Right renal cortex interstitium (tissue), 3 donors: ENCODE data around the gene GALNT17. TPM values are rescaled to one million over a fixed set of nuclear protein-coding genes. Genes with fewer than 3 reads are reported as not detected.
A peak's percentile ranks its signal among the peaks of the same experiment; 100 is the strongest.

ENCODE experiments used
- DNase-seq, 3 donors: peaks; one replicate each; pipeline ENCODE4 v3.0.0-alpha.2; 2013; ENCODE audit warnings: low read depth in 3 of 3, low spot score in 2 of 3
- polyA plus RNA-seq, 3 donors: library from polyadenylated mRNA; unstranded; fragments of 120-200 nt; gene quantifications; one replicate each; pipeline ENCODE4 v1.2.1, GENCODE V29; 2013; ENCODE audit not compliant: insufficient read length in 3 of 3

The GALNT17 gene
- polyA plus RNA-seq, 3 donors = 3.3 to 4.0 (median 3.4) TPM

GRCh38 chr7:71657386-71657785 is 525.4 kb downstream of the GALNT17 start:
- DNase-seq = no peak

DNA sequence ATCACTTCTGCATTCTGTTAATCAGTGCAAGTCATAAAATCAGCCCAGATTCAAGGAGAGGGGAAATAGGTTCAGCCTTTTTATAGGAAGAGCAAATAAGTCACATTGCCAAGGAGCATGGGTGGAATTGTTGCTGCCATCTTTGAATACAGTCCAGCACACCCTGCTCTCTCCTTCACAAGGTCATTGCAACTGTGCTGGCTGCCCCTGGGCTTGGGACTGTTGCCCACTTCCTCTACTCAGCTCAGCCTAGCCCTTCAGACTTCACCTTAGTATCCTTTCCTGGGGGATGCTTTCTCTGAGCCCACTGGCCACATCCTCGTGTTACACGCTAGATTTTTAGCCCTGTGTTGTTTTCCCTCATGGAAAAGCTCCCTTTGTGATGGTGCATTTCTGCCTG is 527.7 kb downstream of the GALNT17 start:
- DNase-seq = no peak

GRCh38 chr7:71661671-71662224 is 529.8 kb downstream of the GALNT17 start:
- no peak for DNase-seq

DNA sequence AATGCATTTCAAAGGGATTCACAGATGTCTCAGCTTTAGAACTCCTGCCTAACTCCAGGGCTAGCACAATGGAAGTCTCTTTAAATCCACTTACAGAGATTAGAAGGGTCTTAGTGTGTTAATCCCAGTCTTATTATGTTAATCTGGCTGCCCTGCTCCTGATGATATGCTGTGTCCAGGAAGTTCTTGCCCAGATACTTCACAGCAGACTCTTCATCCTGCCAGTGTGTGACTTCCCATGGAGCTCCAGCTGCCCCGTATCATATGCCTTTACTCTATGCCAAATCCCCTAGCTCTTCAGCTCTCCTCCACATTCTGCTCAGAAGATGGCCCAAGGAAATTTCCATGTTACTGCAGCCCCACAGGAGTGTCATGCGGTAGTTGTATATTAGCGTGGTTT is 533.8 kb downstream of the GALNT17 start:
- DNase-seq = no peak

- no peak for DNase-seq
These were observed 536.6 kb downstream of the GALNT17 start for GRCh38 chr7:71668572-71668971.

GRCh38 chr7:71679480-71679879 is 547.5 kb downstream of the GALNT17 start:
- no peak for DNase-seq

DNA sequence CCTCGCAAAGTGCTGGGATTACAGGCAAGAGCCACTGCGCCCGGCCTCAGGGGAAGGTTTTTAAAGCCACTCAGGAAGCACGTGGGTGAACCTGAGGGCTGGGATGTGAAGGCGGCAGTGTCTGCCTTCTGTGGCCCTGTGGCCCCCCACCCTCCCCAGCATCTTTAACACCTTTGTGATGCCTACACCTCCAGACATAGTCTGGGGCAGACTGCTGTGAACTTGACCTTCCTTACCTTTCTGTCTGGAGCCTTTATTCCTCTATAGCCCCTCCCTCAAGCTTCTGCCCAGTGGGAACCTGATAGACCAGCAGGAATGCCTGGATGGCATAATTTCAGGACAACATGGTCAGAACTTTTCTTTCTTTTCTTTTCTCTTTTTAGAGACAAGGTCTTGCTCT is 550.2 kb downstream of the GALNT17 start:
- DNase-seq = no peak

GRCh38 chr7:71682841-71683781 is 551.2 kb downstream of the GALNT17 start:
- DNase-seq = peak; percentile 45 to 74 (median 73)

DNA sequence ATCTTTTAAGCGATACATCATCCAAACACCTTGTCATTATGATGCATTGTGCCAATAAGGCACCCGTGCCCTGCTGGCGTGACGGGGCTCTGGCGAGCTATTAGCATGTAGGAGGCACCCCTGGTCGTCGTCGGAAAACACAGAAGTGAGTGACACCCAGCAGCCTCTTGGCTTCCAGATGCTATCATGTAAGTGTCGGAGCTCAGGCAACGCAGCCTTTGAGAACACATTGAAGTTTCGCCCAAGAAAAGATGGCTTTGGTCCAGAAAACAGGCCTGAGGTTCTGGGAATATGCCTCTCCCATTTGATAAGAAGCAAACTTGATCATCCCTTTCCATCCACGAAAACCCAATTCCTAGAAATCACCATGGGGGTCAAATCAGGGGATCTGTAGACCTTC is 555.3 kb downstream of the GALNT17 start:
- no peak for DNase-seq

DNA sequence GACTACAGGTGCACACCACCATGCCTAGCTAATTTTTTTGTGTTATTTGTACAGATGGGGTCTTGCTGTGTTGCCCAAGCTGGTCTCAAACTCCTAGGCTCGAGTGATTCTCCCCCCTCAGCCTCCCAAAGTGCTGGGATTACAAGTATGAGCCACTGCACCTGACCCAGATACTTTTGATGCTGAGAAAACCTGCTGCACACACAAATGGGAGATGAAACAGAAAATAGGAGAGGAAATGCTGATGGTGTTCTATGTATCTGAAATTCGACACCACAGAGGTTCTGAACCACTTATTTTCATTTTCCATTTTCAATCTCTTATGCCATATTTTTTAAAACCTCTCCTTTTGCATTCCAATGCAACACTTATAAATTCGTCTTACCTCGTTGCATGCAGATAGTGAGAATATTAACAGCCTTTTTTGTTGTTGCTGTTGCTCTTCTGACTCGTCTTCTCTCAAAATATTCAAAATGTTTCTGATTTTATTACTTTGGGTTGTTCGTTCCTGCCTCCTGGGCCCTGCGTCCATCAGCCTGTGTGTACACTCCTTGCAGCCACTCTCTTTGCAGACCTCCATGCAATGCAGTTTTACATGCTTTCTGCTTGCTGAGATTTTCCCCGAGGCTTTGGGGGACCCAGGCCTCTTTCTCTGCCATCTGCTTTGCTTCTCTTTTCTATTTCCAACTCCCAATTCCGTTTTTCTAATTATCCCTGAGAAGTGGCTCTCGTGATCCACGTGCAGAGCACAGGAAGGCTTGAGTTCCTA is 556.1 kb downstream of the GALNT17 start:
- no peak for DNase-seq

GRCh38 chr7:71691538-71691937 is 559.6 kb downstream of the GALNT17 start:
- DNase-seq = no peak

- DNase-seq = no peak
These were observed 562.7 kb downstream of the GALNT17 start for GRCh38 chr7:71694665-71695064.

- DNase-seq = no peak
These were observed 563.2 kb downstream of the GALNT17 start for GRCh38 chr7:71695186-71695585.

- DNase-seq = no peak
These were observed 564.6 kb downstream of the GALNT17 start for GRCh38 chr7:71696511-71696910.

DNA sequence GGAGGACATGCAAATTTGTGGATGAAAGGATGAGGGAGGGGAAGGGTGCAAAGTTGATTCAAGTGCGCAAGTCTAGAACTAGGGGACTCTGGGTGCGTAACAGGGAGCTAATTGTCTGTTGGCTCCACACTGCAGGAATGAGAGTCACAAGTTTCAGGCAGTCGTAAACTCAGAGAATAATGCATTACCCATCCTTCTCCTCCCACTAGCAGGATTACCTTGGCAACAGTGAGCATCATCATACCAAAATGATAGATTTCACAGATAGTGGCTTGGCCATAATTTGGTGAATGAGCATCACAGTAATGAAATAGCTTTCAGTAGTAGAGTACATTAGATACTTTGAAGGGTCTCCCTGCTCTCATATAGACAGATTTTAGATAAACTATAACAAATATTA is 565.5 kb downstream of the GALNT17 start:
- no peak for DNase-seq

DNA sequence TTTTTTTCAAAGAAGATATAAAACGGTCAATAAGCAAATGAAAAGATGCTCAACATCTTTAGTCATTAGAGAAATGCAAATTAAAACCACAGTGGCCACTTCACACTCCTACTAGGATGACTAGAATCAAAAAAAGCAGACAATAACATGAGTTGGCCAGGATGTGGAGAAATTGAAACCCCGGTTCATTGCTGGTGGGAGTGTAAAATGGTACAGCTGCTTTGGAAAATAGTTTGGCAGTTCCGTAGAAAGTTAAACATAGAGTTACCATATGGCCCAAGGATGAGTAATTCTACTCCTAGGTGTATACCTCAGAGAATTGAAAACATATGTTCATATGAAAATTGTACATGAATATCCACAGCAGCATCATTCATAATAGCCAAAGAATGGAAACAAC is 573.3 kb downstream of the GALNT17 start:
- no peak for DNase-seq

DNA sequence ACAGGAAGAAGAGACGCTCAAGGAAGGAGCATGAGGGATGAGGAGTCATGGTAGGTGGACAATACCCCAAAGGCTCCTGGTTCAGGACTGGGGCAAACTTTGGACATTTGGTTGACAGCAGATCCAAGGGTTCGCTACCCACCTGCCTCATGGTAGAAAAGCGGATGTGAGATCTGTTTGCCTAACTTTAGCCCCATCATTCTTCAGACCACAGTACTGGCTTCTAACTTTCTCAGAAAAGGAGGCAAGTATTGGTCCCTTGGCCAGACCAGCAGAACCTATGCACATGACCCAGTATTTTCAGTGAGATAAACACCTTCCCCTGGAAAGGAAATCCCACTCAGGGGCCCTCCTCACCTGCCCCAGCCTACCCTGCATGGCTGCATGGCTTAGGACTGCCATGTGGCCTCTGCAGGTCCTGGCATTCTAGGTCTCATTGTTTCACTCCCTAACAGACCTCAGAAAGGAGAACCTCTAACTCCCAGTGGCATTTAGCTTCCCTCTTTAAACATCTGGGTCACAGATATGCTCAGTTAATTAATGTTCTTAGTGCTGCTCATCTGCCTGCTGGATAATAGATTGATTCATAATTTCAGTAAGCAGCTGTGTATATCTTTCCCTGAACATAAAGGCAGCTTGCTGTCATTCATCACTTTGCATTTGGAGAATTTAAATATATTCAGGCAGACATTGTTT is 574.1 kb downstream of the GALNT17 start:
- no peak for DNase-seq

DNA sequence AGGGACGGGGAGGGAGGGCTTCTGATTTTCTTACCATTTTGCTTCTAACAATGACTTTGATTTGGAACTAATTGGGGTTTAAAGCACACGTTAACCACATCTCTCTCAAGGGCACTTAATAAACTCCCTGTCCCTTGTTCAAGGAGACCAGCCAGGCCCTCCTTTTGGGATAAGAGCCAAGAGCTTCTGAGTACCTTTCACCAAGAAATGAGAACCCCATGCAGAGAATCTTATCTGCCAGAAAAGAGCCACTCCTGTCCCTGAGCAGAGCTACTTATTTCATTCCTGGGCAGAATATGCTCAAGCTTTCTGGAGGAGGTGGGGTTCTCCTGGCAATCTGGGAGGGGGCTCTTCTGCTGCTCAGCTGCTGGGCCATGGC is 574.6 kb downstream of the GALNT17 start:
- DNase-seq = no peak

DNA sequence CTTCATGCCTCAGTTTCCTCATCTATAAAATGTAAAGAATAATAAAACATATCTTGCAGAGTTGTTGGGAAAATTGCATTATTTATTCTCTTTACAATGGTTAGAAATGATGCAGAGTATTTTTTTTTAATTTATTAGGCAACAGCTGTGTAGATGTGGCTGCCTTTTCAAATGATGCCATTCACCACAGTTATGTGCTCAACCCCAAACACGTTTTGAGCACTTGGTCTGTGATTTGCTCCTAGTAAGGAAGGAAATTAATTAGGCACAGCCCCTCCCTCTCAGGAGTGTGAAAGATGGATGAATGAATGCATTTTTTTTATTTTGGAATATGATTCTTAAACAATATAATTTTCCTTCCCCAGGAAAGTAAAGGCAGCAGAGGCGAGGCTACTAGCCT is 575.1 kb downstream of the GALNT17 start:
- DNase-seq = no peak

GRCh38 chr7:71708710-71709109 is 576.8 kb downstream of the GALNT17 start:
- no peak for DNase-seq

- DNase-seq = no peak
These were observed 578.5 kb downstream of the GALNT17 start for GRCh38 chr7:71710442-71710841.
